ENCODE data around the gene ZFAND3.

ZFAND3 gene

DNA sequence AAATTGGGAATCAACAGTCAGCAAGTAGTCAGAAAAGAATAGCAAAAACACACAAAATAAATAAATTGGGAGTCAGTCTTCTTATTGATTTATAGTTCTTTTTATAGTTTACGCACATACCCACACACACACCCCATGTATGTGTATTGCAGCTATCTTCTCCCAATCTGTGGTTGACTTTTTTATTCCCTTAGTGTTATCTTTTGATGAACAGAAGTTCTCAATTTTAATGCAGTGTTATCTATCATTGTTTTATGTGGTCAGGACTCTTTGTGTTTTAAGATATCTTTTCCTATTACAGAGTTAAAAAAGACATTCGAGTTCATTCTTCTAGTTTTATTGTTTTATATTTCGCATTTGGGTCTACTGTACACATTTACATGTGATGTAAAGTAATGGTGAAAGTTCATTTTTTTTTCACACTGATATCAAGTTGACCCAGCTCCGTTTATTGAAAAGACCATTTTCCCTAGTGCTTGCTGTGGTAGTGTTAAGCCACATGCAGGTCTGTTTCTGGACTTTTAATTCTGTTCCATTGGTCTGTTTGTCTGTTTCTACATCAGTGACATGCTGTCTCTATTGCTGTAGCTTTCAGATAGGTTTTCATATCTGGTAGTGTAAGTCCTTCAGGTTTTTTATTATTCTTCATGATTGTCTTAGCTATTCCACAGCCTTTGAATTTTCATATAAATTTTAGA is 78.4 kb downstream of the ZFAND3 start:
- no peak for FAIRE-seq

DNA sequence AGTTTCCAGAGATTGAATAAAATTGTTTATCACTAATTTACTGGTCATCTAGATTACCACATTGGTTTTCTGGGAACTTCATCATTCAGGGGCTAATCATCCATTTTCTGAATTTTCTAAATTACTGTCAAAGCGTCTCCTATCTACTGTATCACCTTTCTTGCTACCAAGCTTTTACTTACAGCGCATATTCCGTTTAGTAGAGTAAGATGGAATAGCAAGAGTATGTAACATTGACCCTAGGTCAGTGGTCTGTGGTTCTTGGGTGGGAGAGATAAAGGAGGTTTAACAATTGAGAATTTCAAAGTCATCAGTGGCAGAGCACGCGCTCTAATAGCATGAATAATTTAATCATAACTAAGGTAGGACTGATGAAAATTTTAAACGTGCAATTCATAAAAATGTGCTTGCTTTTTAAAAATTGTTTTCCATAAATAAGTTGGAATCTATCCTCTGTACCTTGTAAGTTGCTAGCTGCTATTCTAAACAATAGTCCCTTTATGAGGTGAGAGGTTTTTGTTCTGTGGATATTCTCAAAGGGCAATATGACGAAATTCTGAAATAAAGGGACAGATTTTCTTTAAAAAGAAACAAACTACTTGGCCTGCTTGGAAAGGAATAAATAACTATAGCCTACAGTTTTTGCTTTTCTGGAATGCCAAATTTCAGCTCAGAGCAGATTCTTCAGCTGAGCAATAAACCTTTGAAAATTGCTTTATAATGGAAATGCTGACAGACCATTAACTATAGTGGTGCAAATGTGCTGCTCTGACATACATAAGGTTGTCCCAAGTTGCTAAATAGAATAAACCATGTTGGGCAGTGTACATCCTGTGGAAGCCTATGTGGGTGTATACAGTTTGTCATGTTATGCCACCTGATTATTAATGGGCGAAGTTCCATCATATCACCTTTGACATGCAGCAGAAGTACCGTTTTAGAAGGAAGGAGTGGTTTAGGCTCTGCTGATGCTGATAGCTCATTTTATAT is 84.1 kb downstream of the ZFAND3 start:
- FAIRE-seq: no peak

- no peak for FAIRE-seq
These were observed 85.1 kb downstream of the ZFAND3 start for GRCh38 chr6:37904590-37904989.

DNA sequence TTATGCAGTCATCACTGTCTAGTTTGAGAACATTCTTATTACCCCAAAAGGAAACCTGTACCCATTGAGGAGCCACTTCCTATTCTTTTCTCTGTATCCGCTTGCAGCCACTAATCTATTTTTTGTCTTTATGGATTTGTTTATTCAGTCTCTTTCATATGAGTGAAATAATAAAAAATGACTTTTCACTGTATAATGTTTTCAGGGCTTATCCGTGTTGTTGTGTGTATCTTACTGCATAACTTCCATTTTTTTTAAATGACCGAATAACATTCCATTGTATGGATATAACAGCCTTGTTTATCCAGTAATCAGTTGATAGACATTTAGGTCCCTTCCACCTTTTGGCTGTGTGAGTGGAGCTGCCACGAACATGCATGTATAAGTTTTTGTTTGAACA is 86.6 kb downstream of the ZFAND3 start:
- FAIRE-seq: no peak

DNA sequence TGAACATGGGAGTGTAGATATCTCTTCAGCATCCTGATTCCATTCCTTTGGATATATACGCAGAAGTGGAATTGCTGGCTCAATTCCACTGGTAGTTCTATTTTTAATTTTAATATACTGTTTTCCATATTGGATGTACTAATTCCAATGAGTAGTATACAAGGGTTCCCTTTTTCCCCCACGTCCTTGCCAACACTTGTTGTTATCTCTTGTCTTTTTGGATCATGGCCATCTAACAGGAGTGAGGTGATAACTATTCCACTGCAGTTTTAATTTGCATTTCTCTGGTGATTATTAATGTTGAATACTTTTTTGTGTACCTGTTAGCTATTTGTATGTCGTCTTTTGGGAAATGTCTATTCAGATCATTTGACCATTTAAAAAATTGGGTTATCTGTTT is 91.5 kb downstream of the ZFAND3 start:
- FAIRE-seq: no peak

GRCh38 chr6:37913210-37913609 is 93.7 kb downstream of the ZFAND3 start:
- no peak for FAIRE-seq

DNA sequence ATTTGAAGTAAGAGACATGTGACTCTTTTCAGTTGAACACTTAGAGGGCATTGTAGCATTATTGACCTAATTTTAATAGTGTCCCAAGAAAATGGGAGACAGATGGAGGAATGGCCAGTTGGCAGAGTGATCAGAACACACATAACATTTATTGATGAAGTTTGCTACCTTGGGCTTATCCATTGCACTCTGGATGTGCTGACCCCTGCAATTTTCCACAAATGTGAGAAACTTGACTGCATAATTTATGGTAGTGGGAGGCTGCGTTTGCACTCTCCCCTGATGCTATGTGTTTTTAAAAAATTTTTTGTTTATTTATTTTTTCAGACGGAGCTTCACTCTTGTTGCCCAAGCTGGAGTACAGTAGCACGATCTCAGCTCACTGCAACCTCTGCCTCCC is 95.9 kb downstream of the ZFAND3 start:
- FAIRE-seq: no peak

- no peak for FAIRE-seq
These were observed 96.6 kb downstream of the ZFAND3 start for GRCh38 chr6:37916149-37916548.

- no peak for FAIRE-seq
These were observed 97.1 kb downstream of the ZFAND3 start for GRCh38 chr6:37916675-37917074.

DNA sequence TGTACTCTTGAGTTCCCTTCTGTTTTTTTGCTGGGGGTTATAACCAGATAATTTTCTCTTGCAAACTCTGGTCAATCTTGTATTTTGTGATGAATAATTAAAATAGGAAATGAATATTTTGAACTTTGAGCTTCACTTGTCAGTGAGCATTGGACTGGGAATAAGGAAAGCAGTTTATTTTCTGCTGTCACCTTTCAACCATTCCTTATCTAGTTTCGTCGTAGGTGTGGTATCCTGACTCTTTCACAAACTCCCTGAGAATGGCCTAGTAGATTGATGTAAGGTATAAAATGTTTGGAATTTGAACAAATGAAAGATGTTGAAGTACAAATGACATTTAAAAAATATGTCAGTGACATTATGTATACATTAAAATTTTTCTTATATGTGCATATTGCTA is 98.0 kb downstream of the ZFAND3 start:
- no peak for FAIRE-seq

GRCh38 chr6:37919417-37920157 is 100.1 kb downstream of the ZFAND3 start:
- no peak for FAIRE-seq

GRCh38 chr6:37920667-37921066 is 101.1 kb downstream of the ZFAND3 start:
- no peak for FAIRE-seq

GRCh38 chr6:37922563-37922962 is 103.0 kb downstream of the ZFAND3 start:
- no peak for FAIRE-seq

DNA sequence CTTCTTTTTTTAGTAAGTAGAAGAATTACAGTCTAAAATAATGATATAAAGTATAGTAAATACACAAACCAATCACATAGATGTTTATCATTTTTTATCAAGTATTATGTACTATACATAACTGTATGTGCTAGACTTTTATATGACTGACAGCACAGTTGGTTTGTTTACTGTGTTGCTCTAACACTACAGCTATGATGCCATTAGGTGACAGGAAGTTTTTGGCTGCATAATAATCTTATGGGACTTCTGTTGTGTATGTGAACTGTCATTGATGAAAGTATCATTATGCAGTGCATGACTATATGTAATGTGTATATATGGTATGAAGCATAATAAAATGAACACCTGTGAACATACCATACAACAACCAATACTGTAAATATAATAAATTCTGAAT is 104.0 kb downstream of the ZFAND3 start:
- no peak for FAIRE-seq

DNA sequence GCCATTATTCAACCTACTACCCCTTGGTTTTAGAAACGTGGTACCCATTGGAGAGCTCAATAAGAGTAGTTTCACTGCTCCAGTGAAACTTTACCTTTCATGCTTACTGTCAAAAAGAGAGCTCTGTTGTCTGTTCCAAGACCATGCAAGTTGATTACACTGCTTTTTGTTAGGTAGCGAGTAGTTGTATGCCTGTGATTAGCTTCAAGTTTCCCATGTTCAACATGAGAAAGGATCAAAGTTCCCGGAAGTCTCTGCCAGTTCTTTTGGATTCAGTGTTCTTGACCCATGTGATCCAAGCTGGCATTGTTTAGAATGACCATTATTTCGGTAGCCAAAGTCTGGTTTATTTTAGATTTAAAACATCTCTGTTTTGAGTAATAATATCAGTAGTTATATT is 107.1 kb downstream of the ZFAND3 start:
- FAIRE-seq: no peak

DNA sequence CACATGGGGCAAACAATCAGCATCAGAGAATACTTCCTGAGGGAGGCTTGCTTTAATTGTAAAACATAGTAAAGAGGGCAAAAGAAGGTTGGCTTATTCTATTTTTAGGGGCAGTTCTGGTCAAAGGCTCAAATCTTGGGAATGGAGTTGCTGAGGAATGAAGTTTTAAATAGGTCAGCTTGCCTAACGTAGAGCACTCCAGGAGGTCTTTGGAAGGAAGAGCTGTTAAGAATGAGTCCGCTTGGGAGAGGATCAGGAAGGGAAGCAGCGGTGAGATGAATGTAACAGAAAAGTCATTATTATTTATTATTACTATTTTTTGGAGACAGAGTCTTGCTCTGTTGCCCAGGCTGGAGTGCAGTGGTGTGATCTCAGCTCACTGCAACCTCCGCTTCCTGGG is 108.7 kb downstream of the ZFAND3 start:
- no peak for FAIRE-seq

DNA sequence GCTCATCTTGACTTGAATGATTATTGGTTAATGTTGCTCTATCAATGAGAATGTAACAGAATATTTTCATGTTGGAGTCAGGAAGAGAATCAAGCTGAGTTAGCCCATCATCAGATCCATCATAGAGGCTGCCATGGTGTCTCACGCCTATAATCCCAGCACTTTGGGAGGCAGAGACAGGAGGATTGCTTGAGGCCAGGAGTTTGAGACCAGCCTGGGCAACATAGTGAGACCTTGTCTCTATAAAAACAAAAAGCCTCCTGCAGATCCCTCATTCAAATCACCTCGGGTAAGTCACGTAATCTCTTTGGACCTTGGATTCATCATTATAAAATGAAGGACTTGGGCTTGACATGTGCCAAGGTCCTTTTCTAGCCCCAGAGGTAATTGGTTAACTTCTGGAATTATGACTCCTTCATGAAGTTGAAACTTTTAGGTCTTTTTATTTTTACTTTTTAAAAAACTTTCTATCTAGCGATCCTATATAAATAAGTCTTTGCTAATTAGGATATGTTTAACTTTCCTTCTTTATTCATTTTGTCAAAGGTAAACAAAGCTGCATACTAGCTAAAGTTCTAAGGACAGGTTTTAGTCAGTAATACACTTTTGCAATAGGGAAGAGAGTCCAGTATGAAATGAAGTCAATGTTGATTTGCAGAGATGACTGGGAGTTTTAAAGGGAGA is 110.9 kb downstream of the ZFAND3 start:
- no peak for FAIRE-seq

DNA sequence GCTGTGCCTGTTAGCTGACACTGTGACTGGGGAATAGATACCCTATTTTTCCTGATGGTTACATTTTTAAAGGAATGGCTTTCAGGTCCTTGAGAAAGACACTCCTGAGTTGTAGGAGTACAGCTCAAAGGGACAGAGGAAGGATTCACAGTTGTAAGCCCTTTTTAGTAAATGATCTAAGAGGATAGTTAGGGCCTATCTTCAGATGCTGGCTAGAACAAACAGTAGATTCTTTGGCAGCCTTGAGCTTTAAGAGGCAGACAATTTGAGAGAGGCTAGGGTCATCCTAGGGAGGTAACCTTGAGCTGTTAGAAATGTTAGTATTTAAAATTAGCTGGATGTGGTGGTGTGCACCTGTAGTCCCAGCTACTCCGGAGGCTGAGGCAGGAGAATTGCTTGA is 111.5 kb downstream of the ZFAND3 start:
- FAIRE-seq: no peak

DNA sequence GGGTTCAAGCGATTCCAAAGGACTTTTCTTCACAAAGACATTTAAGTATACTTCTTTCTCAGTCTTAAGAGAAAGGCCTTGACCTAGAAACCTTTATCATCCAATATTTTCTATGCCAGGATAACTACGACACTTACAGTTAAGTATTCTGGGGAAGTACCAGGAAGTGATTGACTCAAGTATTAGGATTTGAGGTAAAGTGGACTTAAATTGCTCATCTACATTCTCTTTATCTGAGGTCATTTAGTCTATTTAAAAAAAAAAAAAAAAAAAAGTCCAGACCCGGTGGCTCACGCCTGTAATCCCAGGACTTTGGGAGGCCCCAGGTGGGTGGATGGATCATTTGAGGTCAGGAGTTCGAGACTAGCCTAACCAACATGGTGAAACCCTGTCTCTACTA is 114.7 kb downstream of the ZFAND3 start:
- FAIRE-seq: no peak

GRCh38 chr6:37936150-37936549 is 116.6 kb downstream of the ZFAND3 start:
- no peak for FAIRE-seq

GRCh38 chr6:37936906-37937305 is 117.4 kb downstream of the ZFAND3 start:
- no peak for FAIRE-seq

DNA sequence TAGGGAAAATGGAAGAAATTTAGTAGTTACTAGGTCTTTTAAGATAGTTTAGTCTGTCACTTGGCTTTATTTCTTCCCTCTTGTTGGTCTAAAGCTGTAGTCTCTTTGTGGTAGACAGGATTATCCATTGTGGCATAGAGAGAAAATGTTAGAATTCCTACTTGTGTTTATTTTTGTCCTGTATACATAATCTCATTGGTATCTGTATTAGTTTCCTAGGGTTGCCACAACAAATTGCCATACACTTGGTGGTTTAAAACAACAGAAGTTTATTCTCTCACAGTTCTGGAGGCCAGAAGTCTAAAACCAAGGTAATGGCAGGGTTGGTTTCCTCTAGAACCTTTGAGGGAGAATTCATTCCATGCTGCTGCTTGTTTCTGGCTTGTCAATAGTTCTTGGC is 119.4 kb downstream of the ZFAND3 start:
- FAIRE-seq: no peak
